Measurements from ENCODE around the gene ATAD2B.

Gene ATAD2B

DNA sequence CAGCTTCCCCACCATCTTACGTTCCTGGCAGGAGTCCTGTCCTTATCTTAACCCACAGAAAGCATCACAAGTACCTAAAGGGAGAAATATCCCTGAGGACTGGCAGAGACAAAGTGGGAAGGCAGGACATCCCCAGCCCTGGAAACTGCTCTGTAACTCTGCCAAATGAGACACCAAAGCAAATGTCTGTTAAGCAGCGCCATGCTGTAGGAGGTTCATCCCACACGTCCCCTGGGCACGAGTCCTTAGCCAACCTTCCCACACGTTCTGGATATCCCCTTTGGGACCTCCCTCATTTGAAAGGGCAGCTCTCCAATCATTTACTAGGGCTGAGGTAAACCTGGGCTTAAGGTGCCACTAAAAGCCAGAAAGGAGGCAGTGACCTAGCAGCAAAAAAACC lies 207.2 kb downstream of the ATAD2B start:
- Histone ChIP-seq H3K9me3 (replicated peaks; ENCODE audit: insufficient read depth, low read length) (no peaks in the 10 kb centered on the region), H3K36me3 (replicated peaks; ENCODE audit: insufficient read depth, low read length) (no peaks in the 10 kb centered on the region), H3K4me2 (ENCODE audit: low read depth, low read length) (no peak overlapping the region), H3K9me2 (replicated peaks; ENCODE audit: insufficient read depth, low read length) (no peaks in the 10 kb centered on the region), H4K20me1 (ENCODE audit: insufficient read depth, low read length) (no peaks in the 10 kb centered on the region), H3K4me3 (ENCODE audit: low read length) (no peak overlapping the region), H3K27me3 (replicated peaks; ENCODE audit: insufficient read depth, low read length) (no peaks in the 10 kb centered on the region), H3K27ac (ENCODE audit: low read length) (no peak overlapping the region), H3F3A (ENCODE audit: insufficient read depth, low read length) (no peaks in the 10 kb centered on the region), H3K9ac (ENCODE audit: low read length) (no peak overlapping the region), H3K79me2 (ENCODE audit: low read length) (no peaks in the 10 kb centered on the region), H3K4me1 (ENCODE audit: low read length) (no peaks in the 10 kb centered on the region), H2AFZ (ENCODE audit: low read length) (no peak overlapping the region)
- no peak for TF ChIP-seq EZH2phosphoT487 (IDR thresholded peaks at IDR 0.05; ENCODE audit: low read length)
- TF ChIP-seq, protein P1, sequence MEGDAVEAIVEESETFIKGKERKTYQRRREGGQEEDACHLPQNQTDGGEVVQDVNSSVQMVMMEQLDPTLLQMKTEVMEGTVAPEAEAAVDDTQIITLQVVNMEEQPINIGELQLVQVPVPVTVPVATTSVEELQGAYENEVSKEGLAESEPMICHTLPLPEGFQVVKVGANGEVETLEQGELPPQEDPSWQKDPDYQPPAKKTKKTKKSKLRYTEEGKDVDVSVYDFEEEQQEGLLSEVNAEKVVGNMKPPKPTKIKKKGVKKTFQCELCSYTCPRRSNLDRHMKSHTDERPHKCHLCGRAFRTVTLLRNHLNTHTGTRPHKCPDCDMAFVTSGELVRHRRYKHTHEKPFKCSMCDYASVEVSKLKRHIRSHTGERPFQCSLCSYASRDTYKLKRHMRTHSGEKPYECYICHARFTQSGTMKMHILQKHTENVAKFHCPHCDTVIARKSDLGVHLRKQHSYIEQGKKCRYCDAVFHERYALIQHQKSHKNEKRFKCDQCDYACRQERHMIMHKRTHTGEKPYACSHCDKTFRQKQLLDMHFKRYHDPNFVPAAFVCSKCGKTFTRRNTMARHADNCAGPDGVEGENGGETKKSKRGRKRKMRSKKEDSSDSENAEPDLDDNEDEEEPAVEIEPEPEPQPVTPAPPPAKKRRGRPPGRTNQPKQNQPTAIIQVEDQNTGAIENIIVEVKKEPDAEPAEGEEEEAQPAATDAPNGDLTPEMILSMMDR (IDR thresholded peaks at IDR 0.05; ENCODE audit: low read length): no peak
- no peak for TF ChIP-seq EZH2 (optimal IDR thresholded peaks at IDR 0.05; ENCODE audit: low read depth, low read length)
- DNase-seq: no peak

DNA sequence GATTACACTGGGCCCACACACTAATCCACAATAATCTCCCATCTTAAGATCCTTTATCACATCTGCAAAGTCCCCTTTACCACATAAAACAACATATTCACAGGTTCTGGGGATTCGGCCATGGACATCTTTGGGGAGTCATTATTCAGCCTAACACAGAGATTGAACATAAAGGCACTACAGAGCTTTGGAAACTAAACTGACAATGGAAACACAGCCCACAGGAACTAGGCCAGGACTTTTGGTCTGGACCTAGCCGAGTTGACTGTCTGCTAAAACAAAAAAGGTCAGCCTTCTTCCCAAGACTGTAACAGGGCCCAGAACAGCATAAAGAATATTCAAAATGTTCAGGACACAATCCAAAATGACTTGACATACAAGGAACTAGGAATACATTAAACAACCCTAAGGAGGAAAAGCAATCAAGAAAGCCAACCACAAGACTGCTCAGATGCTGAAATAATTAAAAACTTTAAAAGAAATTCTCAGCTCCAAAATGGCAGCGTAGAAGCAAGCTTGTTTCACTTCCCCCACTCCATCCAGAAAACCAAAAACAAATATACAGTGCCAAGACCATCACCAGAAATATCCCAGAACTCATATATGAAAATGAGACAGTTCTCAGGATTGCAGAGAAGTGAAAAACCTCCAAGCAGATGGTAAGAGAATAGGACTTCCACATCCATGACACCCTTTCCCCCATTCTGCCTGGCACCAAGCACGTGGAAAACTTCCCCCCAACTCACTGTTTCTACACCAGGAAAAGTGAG lies 207.8 kb downstream of the ATAD2B start:
- Histone ChIP-seq H3K27ac (ENCODE audit: low read length) (no peak overlapping the region), H3K9me2 (replicated peaks; ENCODE audit: insufficient read depth, low read length) (no peaks in the 10 kb centered on the region), H3F3A (ENCODE audit: insufficient read depth, low read length) (no peaks in the 10 kb centered on the region), H3K27me3 (replicated peaks; ENCODE audit: insufficient read depth, low read length) (no peaks in the 10 kb centered on the region), H4K20me1 (ENCODE audit: insufficient read depth, low read length) (no peaks in the 10 kb centered on the region), H3K36me3 (replicated peaks; ENCODE audit: insufficient read depth, low read length) (no peaks in the 10 kb centered on the region), H3K4me2 (ENCODE audit: low read depth, low read length) (no peak overlapping the region), H2AFZ (ENCODE audit: low read length) (no peak overlapping the region), H3K9ac (ENCODE audit: low read length) (no peak overlapping the region), H3K4me1 (ENCODE audit: low read length) (no peaks in the 10 kb centered on the region), H3K79me2 (ENCODE audit: low read length) (no peaks in the 10 kb centered on the region), H3K9me3 (replicated peaks; ENCODE audit: insufficient read depth, low read length) (no peaks in the 10 kb centered on the region), H3K4me3 (ENCODE audit: low read length) (no peak overlapping the region)
- DNase-seq: no peak
- TF ChIP-seq, protein P1 (IDR thresholded peaks at IDR 0.05; ENCODE audit: low read length): no peak
- TF ChIP-seq EZH2phosphoT487 (IDR thresholded peaks at IDR 0.05; ENCODE audit: low read length) (no peak), EZH2 (optimal IDR thresholded peaks at IDR 0.05; ENCODE audit: low read depth, low read length) (no peak)

DNA sequence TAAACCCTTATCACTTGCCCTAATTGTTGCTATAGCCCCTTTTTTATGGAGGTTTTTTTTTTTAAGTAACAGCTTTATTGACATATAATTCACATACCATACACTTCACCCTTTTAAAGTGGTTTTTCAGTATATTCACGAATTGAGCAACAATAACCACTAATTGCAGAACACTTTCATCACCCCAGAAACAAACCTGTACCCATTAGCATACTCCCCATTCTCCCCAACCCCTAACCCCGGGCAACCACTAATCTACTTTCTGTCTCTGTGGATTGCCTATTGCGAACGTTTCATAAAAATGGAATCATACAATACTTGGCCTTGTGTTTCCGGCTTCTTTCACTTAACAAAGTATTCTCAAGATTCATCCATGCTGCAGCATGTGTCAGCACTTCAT lies 213.6 kb downstream of the ATAD2B start:
- Histone ChIP-seq H3K9me2 (replicated peaks; ENCODE audit: insufficient read depth, low read length) (no peaks in the 10 kb centered on the region), H3K9me3 (replicated peaks; ENCODE audit: insufficient read depth, low read length) (no peaks in the 10 kb centered on the region), H3K4me1 (ENCODE audit: low read length) (no peaks in the 10 kb centered on the region), H4K20me1 (ENCODE audit: insufficient read depth, low read length) (no peaks in the 10 kb centered on the region), H3K27ac (ENCODE audit: low read length) (no peak overlapping the region), H3K36me3 (replicated peaks; ENCODE audit: insufficient read depth, low read length) (no peaks in the 10 kb centered on the region), H3K79me2 (ENCODE audit: low read length) (no peaks in the 10 kb centered on the region), H3K4me2 (ENCODE audit: low read depth, low read length) (no peak overlapping the region), H3F3A (ENCODE audit: insufficient read depth, low read length) (no peaks in the 10 kb centered on the region), H2AFZ (ENCODE audit: low read length) (no peak overlapping the region), H3K4me3 (ENCODE audit: low read length) (no peak overlapping the region), H3K27me3 (replicated peaks; ENCODE audit: insufficient read depth, low read length) (no peaks in the 10 kb centered on the region), H3K9ac (ENCODE audit: low read length) (no peak overlapping the region)
- TF ChIP-seq EZH2phosphoT487 (IDR thresholded peaks at IDR 0.05; ENCODE audit: low read length) (no peak), EZH2 (optimal IDR thresholded peaks at IDR 0.05; ENCODE audit: low read depth, low read length) (no peak)
- TF ChIP-seq, protein P1 (IDR thresholded peaks at IDR 0.05; ENCODE audit: low read length): no peak
- no peak for DNase-seq
